ENCODE data around the gene YIF1B.

- TF ChIP-seq HES1 (IDR thresholded peaks at IDR 0.05; ENCODE audit: low read depth) (no peak), NKRF (IDR thresholded peaks at IDR 0.05; ENCODE audit: borderline replicate concordance) (no peak), NRF1 (conservative IDR thresholded peaks at IDR 0.05 in 1 of 2, IDR thresholded peaks at IDR 0.05 in 1 of 2) (no peak), POLR2A (conservative IDR thresholded peaks at IDR 0.05) (no peak), HLTF (IDR thresholded peaks at IDR 0.05) (no peak), PML (IDR thresholded peaks at IDR 0.05; ENCODE audit: low read length) (no peak), ZNF282 (CRISPR knock-in tag; IDR thresholded peaks at IDR 0.05) (no peak), HNRNPH1 (optimal IDR thresholded peaks at IDR 0.05; ENCODE audit: low read depth, low read length) (no peak), CTCF (IDR thresholded peaks at IDR 0.05 in 2 of 3, conservative IDR thresholded peaks at IDR 0.05 in 1 of 3; ENCODE audit: insufficient read depth in 2 of 3, low read depth in 1 of 3, low read length in 3 of 3) (no peak), POLR2AphosphoS5 (IDR thresholded peaks at IDR 0.05; ENCODE audit: control insufficient read depth, insufficient read depth, low read depth, low read length) (no peak)
Measured at GRCh38 chr19:38290631-38291147, 25.1 kb downstream of the YIF1B start.

All from K562 (cell line).